Parathyroid adenoma (tissue), 2 donors: ENCODE data around the gene HACL1.

ENCODE experiments used
- H2AFZ ChIP-seq: fragments of 300-600 bp; sonication (generic); one replicate; pipeline ENCODE4 v1.7.0; 2017; ENCODE audit warnings: antibody characterized with exemption, mild to moderate bottlenecking
- H3K27ac ChIP-seq: fragments of 300-600 bp; sonication (generic); one replicate; pipeline ENCODE4 v1.7.0; 2017
- H3K27me3 ChIP-seq: fragments of 300-600 bp; sonication (generic); one replicate; pipeline ENCODE4 v1.7.0; 2017; ENCODE audit warnings: low read length; ENCODE audit not compliant: control insufficient read depth, insufficient read depth
- H3K36me3 ChIP-seq: fragments of 300-600 bp; sonication (generic); one replicate; pipeline ENCODE4 v1.7.0; 2017; ENCODE audit warnings: low read length; ENCODE audit not compliant: control insufficient read depth, insufficient read depth
- H3K4me1 ChIP-seq: fragments of 300-600 bp; sonication (generic); one replicate; pipeline ENCODE4 v1.7.0; 2017; ENCODE audit warnings: control low read depth
- H3K4me2 ChIP-seq: fragments of 300-600 bp; sonication (generic); one replicate; pipeline ENCODE4 v1.7.0; 2017; ENCODE audit warnings: low read length
- H3K4me3 ChIP-seq: fragments of 300-600 bp; sonication (generic); one replicate; pipeline ENCODE4 v1.7.0; 2017; ENCODE audit warnings: low read depth, low read length
- H3K79me2 ChIP-seq: fragments of 300-600 bp; sonication (generic); one replicate; pipeline ENCODE4 v1.7.0; 2017; ENCODE audit warnings: control low read depth
- H3K9ac ChIP-seq: fragments of 300-600 bp; sonication (generic); one replicate; pipeline ENCODE4 v1.7.0; 2017; ENCODE audit warnings: mild to moderate bottlenecking
- H3K9me3 ChIP-seq: fragments of 300-600 bp; sonication (generic); one replicate; pipeline ENCODE4 v1.7.0; 2017; ENCODE audit warnings: low read length; ENCODE audit not compliant: control insufficient read depth
- TF ChIP-seq, protein P1 (sequence below): fragments of 300-600 bp; sonication (generic); IDR thresholded peaks from one replicate; pipeline ENCODE4 v1.7.0; 2017; ENCODE audit warnings: antibody characterized with exemption, mild to moderate bottlenecking
- donor health status: primary hyperparathyroidism.

The HACL1 gene

DNA sequence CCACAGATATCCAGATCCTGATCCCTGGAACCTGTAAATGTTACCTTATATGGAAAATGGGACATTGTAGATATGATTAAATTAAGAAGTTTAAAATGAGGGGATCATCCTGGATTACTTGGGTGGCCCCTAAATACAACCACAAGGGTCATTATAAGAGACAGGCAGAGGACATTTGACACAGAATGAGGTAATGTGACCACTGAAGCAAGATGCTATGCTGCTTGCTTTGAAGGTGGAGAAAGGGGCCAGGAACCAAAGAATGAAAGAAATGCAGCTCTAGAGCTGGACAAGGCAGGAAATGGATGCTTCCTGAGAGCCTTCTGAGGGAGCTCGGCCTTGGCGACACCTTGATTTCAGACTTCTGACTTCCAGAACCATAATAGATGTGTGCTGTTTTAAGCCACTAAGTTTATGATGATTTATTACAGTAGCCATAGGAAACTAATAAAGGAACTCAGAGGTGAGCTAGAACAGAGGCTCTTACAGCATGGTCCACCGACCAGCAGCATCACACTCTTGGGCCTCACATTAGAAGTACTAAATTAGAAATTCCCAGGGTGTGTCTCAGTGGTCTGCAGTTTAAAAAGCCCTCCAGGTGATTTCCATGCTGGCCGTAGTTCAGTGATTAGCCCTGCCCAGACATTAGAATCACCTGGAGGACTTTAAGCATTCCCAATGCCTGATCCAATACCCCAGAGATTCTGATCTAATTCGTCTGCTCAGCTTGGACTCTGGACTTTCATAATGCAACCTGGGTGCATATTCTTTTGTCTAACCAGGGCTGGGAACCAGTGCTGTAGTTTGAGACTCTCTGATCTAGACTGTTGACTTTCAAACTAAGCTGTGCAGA is 87.3 kb downstream of the HACL1 start:
- TF ChIP-seq, protein P1, sequence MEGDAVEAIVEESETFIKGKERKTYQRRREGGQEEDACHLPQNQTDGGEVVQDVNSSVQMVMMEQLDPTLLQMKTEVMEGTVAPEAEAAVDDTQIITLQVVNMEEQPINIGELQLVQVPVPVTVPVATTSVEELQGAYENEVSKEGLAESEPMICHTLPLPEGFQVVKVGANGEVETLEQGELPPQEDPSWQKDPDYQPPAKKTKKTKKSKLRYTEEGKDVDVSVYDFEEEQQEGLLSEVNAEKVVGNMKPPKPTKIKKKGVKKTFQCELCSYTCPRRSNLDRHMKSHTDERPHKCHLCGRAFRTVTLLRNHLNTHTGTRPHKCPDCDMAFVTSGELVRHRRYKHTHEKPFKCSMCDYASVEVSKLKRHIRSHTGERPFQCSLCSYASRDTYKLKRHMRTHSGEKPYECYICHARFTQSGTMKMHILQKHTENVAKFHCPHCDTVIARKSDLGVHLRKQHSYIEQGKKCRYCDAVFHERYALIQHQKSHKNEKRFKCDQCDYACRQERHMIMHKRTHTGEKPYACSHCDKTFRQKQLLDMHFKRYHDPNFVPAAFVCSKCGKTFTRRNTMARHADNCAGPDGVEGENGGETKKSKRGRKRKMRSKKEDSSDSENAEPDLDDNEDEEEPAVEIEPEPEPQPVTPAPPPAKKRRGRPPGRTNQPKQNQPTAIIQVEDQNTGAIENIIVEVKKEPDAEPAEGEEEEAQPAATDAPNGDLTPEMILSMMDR = no peak
- H2AFZ ChIP-seq = no peak overlapping the region
- peaks cover 4% of the 10 kb centered on the region for H3K4me1 ChIP-seq
- H3K9me3 ChIP-seq = no peaks in the 10 kb centered on the region
- no peak overlapping the region for H3K4me2 ChIP-seq
- H3K4me3 ChIP-seq = no peak overlapping the region
- no peak overlapping the region for H3K27ac ChIP-seq
- no peaks in the 10 kb centered on the region for H3K27me3 ChIP-seq
- no peak overlapping the region for H3K9ac ChIP-seq
- H3K36me3 ChIP-seq = no peaks in the 10 kb centered on the region
- H3K79me2 ChIP-seq = no peaks in the 10 kb centered on the region

DNA sequence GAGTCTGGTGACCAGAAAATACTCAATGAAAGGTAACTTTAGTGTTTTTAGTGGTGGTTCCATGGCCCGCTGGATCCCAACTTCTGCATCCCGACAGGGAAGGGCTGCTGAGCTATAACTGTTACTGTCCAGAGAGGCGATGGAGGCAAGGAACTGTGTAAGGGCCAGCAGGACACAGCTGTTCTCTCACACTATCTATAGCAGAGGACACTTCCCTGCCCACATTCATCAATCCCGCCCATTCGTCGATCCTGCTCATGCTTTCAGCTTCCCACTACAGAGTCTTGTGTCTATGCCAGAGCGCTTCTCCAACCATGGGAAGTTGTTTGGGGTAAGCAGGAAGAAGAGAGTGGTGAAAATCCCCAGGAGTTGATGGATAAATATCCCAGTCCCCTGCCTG is 88.3 kb downstream of the HACL1 start:
- Histone ChIP-seq H3K9ac (no peak overlapping the region), H3K4me2 (no peak overlapping the region), H3K4me1 (peaks cover 3% of the 10 kb centered on the region), H3K79me2 (no peaks in the 10 kb centered on the region), H3K9me3 (no peaks in the 10 kb centered on the region), H3K4me3 (no peak overlapping the region), H3K36me3 (no peaks in the 10 kb centered on the region), H3K27me3 (no peaks in the 10 kb centered on the region), H3K27ac (no peak overlapping the region), H2AFZ (no peak overlapping the region)
- TF ChIP-seq, protein P1 = no peak

DNA sequence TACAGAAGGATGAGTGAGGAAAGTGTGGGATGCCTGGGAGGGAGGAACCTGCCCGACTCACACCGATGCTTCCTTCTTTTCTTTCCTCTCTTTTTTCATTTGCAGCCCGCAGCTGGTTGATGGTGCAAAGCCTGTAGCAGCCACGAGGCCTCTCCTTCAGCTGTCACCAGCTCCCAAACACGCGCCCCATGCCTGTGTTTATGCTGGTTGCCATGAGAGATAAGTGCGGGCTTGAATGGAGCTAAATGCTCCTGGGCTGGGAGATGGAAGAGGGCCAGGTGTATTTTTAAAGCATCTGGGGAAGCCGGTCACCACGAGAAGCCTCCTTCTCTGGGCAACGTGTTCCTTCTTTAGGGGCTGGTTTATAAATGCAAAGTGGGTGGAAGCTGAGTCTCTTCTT is 89.2 kb downstream of the HACL1 start:
- H3K27ac ChIP-seq = no peak overlapping the region
- H3K4me3 ChIP-seq = no peak overlapping the region
- no peak overlapping the region for H3K9ac ChIP-seq
- TF ChIP-seq, protein P1 = no peak
- peak overlapping the region; percentile 45 for H2AFZ ChIP-seq
- H3K27me3 ChIP-seq = no peaks in the 10 kb centered on the region
- no peak overlapping the region for H3K4me2 ChIP-seq
- no peaks in the 10 kb centered on the region for H3K79me2 ChIP-seq
- no peaks in the 10 kb centered on the region for H3K9me3 ChIP-seq
- H3K4me1 ChIP-seq = peaks cover 3% of the 10 kb centered on the region
- no peaks in the 10 kb centered on the region for H3K36me3 ChIP-seq

DNA sequence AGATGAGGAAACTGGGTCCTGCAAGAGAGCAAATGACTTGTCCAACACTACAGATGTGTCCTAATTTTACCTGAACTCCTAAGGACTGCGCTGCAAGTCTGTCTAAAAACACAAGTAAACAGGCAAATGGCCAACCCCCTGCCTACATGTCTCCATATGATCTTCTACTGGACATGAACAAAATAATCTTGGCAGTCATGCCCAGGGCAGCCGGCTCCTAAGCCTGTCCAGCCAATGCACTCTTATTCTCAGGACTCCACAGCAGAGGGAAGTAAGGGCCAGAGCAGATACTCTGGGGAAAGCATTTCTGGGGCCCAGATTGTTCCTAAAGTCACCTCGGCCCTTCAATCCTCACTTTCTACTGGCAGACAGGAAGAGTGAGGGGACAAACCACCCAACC is 90.2 kb downstream of the HACL1 start:
- Histone ChIP-seq H3K27ac (no peak overlapping the region), H3K36me3 (no peaks in the 10 kb centered on the region), H2AFZ (no peak overlapping the region), H3K4me1 (peaks cover 3% of the 10 kb centered on the region), H3K27me3 (no peaks in the 10 kb centered on the region), H3K9me3 (no peaks in the 10 kb centered on the region), H3K9ac (no peak overlapping the region), H3K79me2 (no peaks in the 10 kb centered on the region), H3K4me2 (no peak overlapping the region), H3K4me3 (no peak overlapping the region)
- TF ChIP-seq, protein P1 = no peak
